Measurements from ENCODE around the gene U2AF2.

DNA sequence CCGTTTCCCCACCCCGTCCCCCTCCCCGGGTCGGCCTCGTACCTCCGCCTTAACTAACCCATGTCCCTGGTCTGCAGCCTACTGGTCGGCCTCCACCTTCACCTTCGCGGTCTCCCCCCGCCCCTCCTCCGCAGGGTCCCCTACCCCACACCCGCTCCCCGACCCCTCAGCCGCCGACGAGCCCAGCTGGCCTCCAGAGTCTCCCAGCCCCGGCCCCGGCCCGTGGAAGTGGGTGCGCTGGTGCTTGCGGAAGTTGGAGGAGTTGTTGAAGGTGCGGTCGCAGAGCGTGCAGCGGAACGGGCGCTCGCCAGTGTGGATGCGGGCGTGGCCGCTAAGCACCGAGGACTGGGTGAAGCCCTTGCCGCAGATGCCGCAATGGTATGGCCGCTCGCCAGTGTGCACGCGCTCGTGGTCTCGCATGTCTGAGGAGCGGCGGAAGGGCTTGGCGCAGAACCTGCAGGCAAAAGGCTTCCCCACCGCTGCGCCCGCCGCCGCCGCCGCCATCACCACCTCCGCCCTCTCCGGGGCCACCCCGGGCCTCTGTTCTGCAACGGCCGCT lies 33.1 kb upstream of the U2AF2 start:
- TF ChIP-seq POLR2A (IDR thresholded peaks at IDR 0.05) (no peak), CTCF (IDR thresholded peaks at IDR 0.05) (no peak)
